ENCODE measurements around the gene WSB1.

WSB1 gene

DNA sequence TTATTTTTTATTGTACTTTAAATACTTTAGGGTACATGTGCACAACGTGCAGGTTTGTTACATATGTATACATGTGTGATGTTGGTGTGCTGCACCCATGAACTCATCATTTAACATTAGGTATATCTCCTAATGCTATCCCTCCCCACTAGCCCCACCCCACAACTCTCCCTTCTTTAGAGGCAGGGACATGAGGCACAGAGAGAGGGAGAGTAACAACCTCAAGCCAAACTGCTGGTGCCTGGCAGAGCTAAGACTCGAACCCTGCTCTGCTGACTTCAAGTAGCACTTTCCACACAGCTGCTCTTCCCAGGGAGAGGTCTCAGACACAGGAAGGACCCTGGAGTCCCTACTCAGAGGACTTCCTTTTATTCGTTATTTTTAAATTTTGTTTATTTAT is 69.4 kb downstream of the WSB1 start:
- DNase-seq, result no peak
